GM23338 (cell line): ENCODE data around the gene RGP1. TPM values are rescaled to one million over a fixed set of nuclear protein-coding genes. Genes with fewer than 3 reads are reported as not detected.

ENCODE experiments used
- ATAC-seq: fragments of 200-7000 bp; cut with Tn5 transposase; 3 replicates; pipeline ENCODE4 v1.9.1; 2020
- DNase-seq: peaks from one replicate; pipeline ENCODE4 v3.0.0-alpha.2; 2015; ENCODE audit warnings: low spot score
- H2AFZ ChIP-seq: fragments of 200-600 bp; sonication (generic); 2 replicates; pipeline ENCODE4 v1.8.0; 2016; ENCODE audit warnings: antibody characterized with exemption, mild to moderate bottlenecking, moderate library complexity
- H3F3A ChIP-seq: fragments of 200-600 bp; sonication (generic); replicated peaks from 2 replicates; pipeline ENCODE4 v1.8.0; 2017; ENCODE audit warnings: antibody characterized with exemption, mixed run types, low read depth
- H3K27ac ChIP-seq: fragments of 200-600 bp; sonication (generic); 2 replicates; pipeline ENCODE4 v1.6.1; 2016; ENCODE audit warnings: low read depth
- H3K27me3 ChIP-seq: fragments of 200-600 bp; sonication (generic); 2 replicates; pipeline ENCODE4 v1.8.0; 2016; ENCODE audit warnings: mild to moderate bottlenecking, mixed run types, moderate library complexity; ENCODE audit not compliant: insufficient read depth
- H3K36me3 ChIP-seq: fragments of 200-600 bp; sonication (generic); 2 replicates; pipeline ENCODE4 v1.8.0; 2016; ENCODE audit warnings: mild to moderate bottlenecking; ENCODE audit not compliant: insufficient read depth
- H3K4me1 ChIP-seq: fragments of 200-600 bp; sonication (generic); 2 replicates; pipeline ENCODE4 v1.8.0; 2016; ENCODE audit warnings: mild to moderate bottlenecking, moderate library complexity; ENCODE audit not compliant: insufficient read depth
- H3K4me2 ChIP-seq: fragments of 200-600 bp; sonication (generic); 2 replicates; pipeline ENCODE4 v1.7.1; 2017; ENCODE audit warnings: mixed run types
- H3K4me3 ChIP-seq: fragments of 200-600 bp; sonication (generic); 2 replicates; pipeline ENCODE4 v1.6.1; 2016; ENCODE audit warnings: mixed run types
- H3K79me2 ChIP-seq: fragments of 200-600 bp; sonication (generic); replicated peaks from 2 replicates; pipeline ENCODE4 v1.8.0; 2017; ENCODE audit warnings: mild to moderate bottlenecking; ENCODE audit not compliant: insufficient read depth
- H3K9me2 ChIP-seq: fragments of 200-600 bp; sonication (generic); 2 replicates; pipeline ENCODE4 v1.8.0; 2017; ENCODE audit not compliant: insufficient read depth
- H4K20me1 ChIP-seq: fragments of 200-600 bp; sonication (generic); replicated peaks from 2 replicates; pipeline ENCODE4 v1.8.0; 2017; ENCODE audit warnings: mild to moderate bottlenecking; ENCODE audit not compliant: insufficient read depth
- H3K27ac Mint-ChIP-seq: 2 replicates; pipeline ENCODE4 v1.8.0; 2020; ENCODE audit warnings: inconsistent platforms, mild to moderate bottlenecking, moderate library complexity, mixed read lengths
- H3K27me3 Mint-ChIP-seq: 3 replicates; pipeline ENCODE4 v1.8.0; 2022; ENCODE audit warnings: low read depth, mild to moderate bottlenecking, moderate library complexity, mixed read lengths, inconsistent platforms; ENCODE audit not compliant: insufficient read depth, poor library complexity
- H3K36me3 Mint-ChIP-seq: 3 replicates; pipeline ENCODE4 v1.8.0; 2021; ENCODE audit warnings: low read depth, mild to moderate bottlenecking, inconsistent platforms, moderate library complexity, mixed read lengths
- H3K4me1 Mint-ChIP-seq: 3 replicates; pipeline ENCODE4 v1.8.0; 2020; ENCODE audit warnings: mild to moderate bottlenecking, inconsistent platforms, mixed read lengths
- H3K4me3 Mint-ChIP-seq: 3 replicates; pipeline ENCODE4 v1.8.0; 2021; ENCODE audit warnings: moderate library complexity, mild to moderate bottlenecking, inconsistent platforms, mixed read lengths
- H3K9me3 Mint-ChIP-seq: 3 replicates; pipeline ENCODE4 v1.8.0; 2020; ENCODE audit warnings: moderate library complexity, mild to moderate bottlenecking, inconsistent platforms, mixed read lengths
- CREB1 ChIP-seq: fragments of 250-450 bp; sonication (Bioruptor Pico); IDR thresholded peaks from 2 replicates; pipeline ENCODE4 v1.5.0; 2020; ENCODE audit warnings: low read depth, mild to moderate bottlenecking, moderate library complexity
- CTCF ChIP-seq, 2 experiments: fragments of 200-600 bp in 1 of 2; sonication (generic) in 1 of 2; conservative IDR thresholded peaks; 2 replicates each; pipeline versions ENCODE4 v1.5.1 to v1.6.1; 2016 to 2017; ENCODE audit warnings: antibody characterized with exemption in 2 of 2, low read depth in 2 of 2, mild to moderate bottlenecking in 2 of 2, moderate library complexity in 1 of 2
- ETS1 ChIP-seq: IDR thresholded peaks from 2 replicates; pipeline ENCODE4 v1.6.1; 2016; ENCODE audit warnings: antibody characterized with exemption
- EZH2 ChIP-seq: fragments of 200-600 bp; sonication (generic); IDR thresholded peaks from one replicate; pipeline ENCODE4 v1.8.0; 2017; ENCODE audit warnings: antibody characterized with exemption, mild to moderate bottlenecking, low read depth; ENCODE audit not compliant: unreplicated experiment
- EZH2phosphoT487 ChIP-seq: fragments of 200-600 bp; sonication (generic); IDR thresholded peaks from one replicate; pipeline ENCODE4 v1.8.1; 2018; ENCODE audit warnings: antibody characterized with exemption; ENCODE audit not compliant: unreplicated experiment
- JUNB ChIP-seq: IDR thresholded peaks from one replicate; pipeline ENCODE4 v1.6.1; 2016; ENCODE audit warnings: antibody characterized with exemption; ENCODE audit not compliant: unreplicated experiment
- NANOG ChIP-seq: IDR thresholded peaks from 2 replicates; pipeline ENCODE4 v1.6.1; 2016; ENCODE audit warnings: antibody characterized with exemption, borderline replicate concordance
- REST ChIP-seq: IDR thresholded peaks from one replicate; pipeline ENCODE4 v1.6.1; 2018; ENCODE audit warnings: antibody characterized with exemption; ENCODE audit not compliant: unreplicated experiment
- ZNF114 ChIP-seq: fragments of 250-450 bp; sonication (Bioruptor Pico); IDR thresholded peaks from 2 replicates; pipeline ENCODE4 v1.5.0; 2020; ENCODE audit warnings: mild to moderate bottlenecking, moderate library complexity
- polyA plus RNA-seq: library from polyadenylated mRNA; unstranded; fragments of >200 nt; fragmentation: Nextera tagmentation; extraction: Ambion mirVana; gene quantifications from 2 replicates; pipeline ENCODE4 v1.2.1, GENCODE V29; 2016
- total RNA-seq: library from RNA; depleted of rRNA; stranded (reverse); fragments of >200 nt; shearing (Covaris generic); gene quantifications from 2 replicates; pipeline ENCODE4 v1.2.3, GENCODE V29; 2014

The RGP1 gene
- total and polyA plus RNA-seq, 2 experiments from 2014 or later = 2.8 to 16.0 TPM

GRCh38 chr9:35795695-35796094 lies 46.6 kb downstream of the RGP1 start:
- Mint-ChIP-seq H3K27me3 (peaks cover 14% of the 10 kb centered on the region), H3K9me3 (no peaks in the 10 kb centered on the region), H3K4me3 (no peak overlapping the region), H3K4me1 (peaks cover 10% of the 10 kb centered on the region; the same call in 2 of the 3 replicates), H3K36me3 (no peaks in the 10 kb centered on the region; the same call in 2 of the 3 replicates), H3K27ac (no peak overlapping the region)
- H3K79me2 ChIP-seq = no peaks in the 10 kb centered on the region
- H3K4me1 ChIP-seq = peaks cover 6% of the 10 kb centered on the region; the same call in 1 of the 2 replicates
- H3F3A ChIP-seq = 0 out of 2 replicates have a peak, but pooled peaks cover 3% of the 10 kb centered on the region
- H4K20me1 ChIP-seq = no peaks in the 10 kb centered on the region; the same call in 1 of the 2 replicates
- no peak overlapping the region for H3K27ac ChIP-seq
- ATAC-seq = no peak
- H3K4me3 ChIP-seq = no peak overlapping the region
- peaks cover 4% of the 10 kb centered on the region; the same call in 1 of the 2 replicates for H3K27me3 ChIP-seq
- no peak overlapping the region for H2AFZ ChIP-seq
- no peaks in the 10 kb centered on the region for H3K36me3 ChIP-seq
- H3K4me2 ChIP-seq = no peak overlapping the region
- DNase-seq = no peak
- TF ChIP-seq CTCF (conservative IDR thresholded peaks at IDR 0.05; ENCODE audit: low read depth in 2 of 2) (no peak), ZNF114 (CRISPR knock-in tag) (no peak), JUNB (no peak), NANOG (no peak), REST (no peak), CREB1 (no peak), ETS1 (no peak)
- H3K9me2 ChIP-seq = no peaks in the 10 kb centered on the region

GRCh38 chr9:35797311-35798109 lies 48.4 kb downstream of the RGP1 start:
- no peak overlapping the region for H3K27ac ChIP-seq
- H2AFZ ChIP-seq = no peak overlapping the region
- no peaks in the 10 kb centered on the region; the same call in 2 of the 3 replicates for H3K9me3 Mint-ChIP-seq
- no peak overlapping the region for H3K4me3 ChIP-seq
- H3K4me1 Mint-ChIP-seq = peaks cover 10% of the 10 kb centered on the region; the same call in 2 of the 3 replicates
- no peaks in the 10 kb centered on the region for H3K79me2 ChIP-seq
- ATAC-seq = no peak
- peaks cover 6% of the 10 kb centered on the region; the same call in 1 of the 2 replicates for H3K4me1 ChIP-seq
- peaks cover 8% of the 10 kb centered on the region for H3K27me3 Mint-ChIP-seq
- H3K9me2 ChIP-seq = no peaks in the 10 kb centered on the region
- no peak overlapping the region for H3K27ac Mint-ChIP-seq
- H3F3A ChIP-seq = 0 out of 2 replicates have a peak, but pooled peaks cover 3% of the 10 kb centered on the region
- H3K4me2 ChIP-seq = no peak overlapping the region
- H4K20me1 ChIP-seq = no peaks in the 10 kb centered on the region; the same call in 1 of the 2 replicates
- H3K36me3 Mint-ChIP-seq = no peaks in the 10 kb centered on the region; the same call in 2 of the 3 replicates
- no peak for DNase-seq
- no peak overlapping the region for H3K4me3 Mint-ChIP-seq
- no peaks in the 10 kb centered on the region for H3K27me3 ChIP-seq
- H3K36me3 ChIP-seq = no peaks in the 10 kb centered on the region
- TF ChIP-seq JUNB (no peak), EZH2 (no peak), CTCF (conservative IDR thresholded peaks at IDR 0.05; ENCODE audit: low read depth in 2 of 2) (no peak), EZH2phosphoT487 (no peak), NANOG (no peak), ETS1 (no peak)
